ENCODE results near the gene DDX25. TPM values are rescaled to one million over a fixed set of nuclear protein-coding genes. Genes with fewer than 3 reads are reported as not detected.
A peak's percentile ranks its signal among the peaks of the same experiment; 100 is the strongest.

DDX25 gene
- total RNA-seq, 1 donor from 2014 or later: not detected

DNA sequence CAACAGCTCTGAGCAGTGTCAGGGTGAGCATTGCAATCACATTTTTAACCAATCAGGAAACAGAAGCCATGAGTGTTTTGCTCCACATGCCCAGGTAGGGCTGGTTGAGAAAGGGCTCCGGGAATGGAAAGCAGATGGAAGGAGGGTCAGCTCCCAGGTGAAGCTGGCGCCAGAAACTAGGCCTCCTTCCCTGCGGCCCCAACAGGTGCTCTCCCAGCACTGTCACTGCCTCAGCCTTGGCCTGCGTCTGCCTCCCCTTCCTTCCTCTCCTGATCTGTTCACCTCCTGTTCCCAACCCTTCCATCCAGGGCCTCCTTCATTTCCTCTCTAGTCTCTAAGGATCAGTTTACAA, 36.9 kb downstream of the DDX25 start:
- H3K27ac ChIP-seq: no peak overlapping the region
- H3K4me3 ChIP-seq: no peak overlapping the region
- no peak for TF ChIP-seq POLR2A (IDR thresholded peaks at IDR 0.05)
- TF ChIP-seq POLR2AphosphoS5 (IDR thresholded peaks at IDR 0.05; ENCODE audit: insufficient read depth in 1 of 2, low read depth in 1 of 2): no peak
- TF ChIP-seq, protein P1, sequence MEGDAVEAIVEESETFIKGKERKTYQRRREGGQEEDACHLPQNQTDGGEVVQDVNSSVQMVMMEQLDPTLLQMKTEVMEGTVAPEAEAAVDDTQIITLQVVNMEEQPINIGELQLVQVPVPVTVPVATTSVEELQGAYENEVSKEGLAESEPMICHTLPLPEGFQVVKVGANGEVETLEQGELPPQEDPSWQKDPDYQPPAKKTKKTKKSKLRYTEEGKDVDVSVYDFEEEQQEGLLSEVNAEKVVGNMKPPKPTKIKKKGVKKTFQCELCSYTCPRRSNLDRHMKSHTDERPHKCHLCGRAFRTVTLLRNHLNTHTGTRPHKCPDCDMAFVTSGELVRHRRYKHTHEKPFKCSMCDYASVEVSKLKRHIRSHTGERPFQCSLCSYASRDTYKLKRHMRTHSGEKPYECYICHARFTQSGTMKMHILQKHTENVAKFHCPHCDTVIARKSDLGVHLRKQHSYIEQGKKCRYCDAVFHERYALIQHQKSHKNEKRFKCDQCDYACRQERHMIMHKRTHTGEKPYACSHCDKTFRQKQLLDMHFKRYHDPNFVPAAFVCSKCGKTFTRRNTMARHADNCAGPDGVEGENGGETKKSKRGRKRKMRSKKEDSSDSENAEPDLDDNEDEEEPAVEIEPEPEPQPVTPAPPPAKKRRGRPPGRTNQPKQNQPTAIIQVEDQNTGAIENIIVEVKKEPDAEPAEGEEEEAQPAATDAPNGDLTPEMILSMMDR (IDR thresholded peaks at IDR 0.05): no peak
- no peaks in the 10 kb centered on the region for H3K27me3 ChIP-seq
- H3K36me3 ChIP-seq: no peaks in the 10 kb centered on the region
- intact Hi-C loops (cut with DNase I): no loop called here
- H3K4me1 ChIP-seq: peaks cover 14% of the 10 kb centered on the region
- H3K9me3 ChIP-seq: no peaks in the 10 kb centered on the region
- DNase-seq (ENCODE audit: extremely low spot score in 2 of 2): no peak

DNA sequence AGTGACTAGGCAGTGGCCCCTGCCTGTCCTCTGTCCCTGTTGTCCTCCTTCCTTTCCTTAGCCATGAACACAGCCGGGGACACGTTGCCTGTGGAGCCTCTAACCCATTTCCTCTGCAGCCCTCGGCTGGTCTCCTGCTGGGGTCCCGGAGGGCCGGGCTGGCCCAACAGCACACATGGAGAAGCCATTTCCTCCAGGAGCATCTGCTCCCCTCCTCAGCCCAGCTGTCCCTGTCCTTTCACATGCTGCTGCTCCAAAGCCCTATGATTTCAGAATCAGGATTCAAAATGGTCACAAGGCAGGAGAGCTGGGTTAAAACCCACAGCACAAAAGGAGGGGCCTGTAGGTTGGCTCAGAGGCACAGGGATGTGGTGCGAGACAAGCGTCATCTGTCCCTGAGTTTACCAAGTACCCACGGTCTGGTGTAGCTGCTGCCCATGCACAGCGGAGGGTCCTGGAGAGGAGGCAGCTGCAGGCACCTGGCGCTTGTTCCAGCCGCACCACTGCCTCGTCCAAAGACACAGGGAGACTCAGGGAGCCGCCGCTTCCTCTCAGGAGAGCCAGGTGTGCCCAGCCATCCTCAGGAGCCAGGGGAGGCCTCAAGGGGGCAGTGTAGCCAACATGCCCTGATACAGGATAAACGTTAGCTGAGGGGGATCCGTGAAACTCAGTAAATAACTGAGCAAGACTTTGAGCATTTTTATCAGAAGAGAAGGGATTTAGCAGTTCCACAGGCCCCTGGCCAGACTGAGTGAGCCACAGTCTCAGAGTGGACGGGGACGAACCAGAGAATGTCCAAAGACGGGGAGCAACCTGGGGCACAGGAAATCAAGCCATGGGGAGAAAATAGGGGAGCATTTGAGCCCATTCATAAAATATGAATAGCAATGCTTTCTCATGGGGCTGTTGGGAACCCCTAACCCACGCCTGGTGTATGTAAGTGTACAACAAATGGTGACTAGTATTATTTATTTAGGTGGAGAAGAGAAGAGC, 37.6 kb downstream of the DDX25 start:
- Histone ChIP-seq H3K27ac (no peak overlapping the region), H3K36me3 (no peaks in the 10 kb centered on the region), H3K4me3 (no peak overlapping the region), H3K9me3 (no peaks in the 10 kb centered on the region), H3K4me1 (peaks cover 14% of the 10 kb centered on the region), H3K27me3 (no peaks in the 10 kb centered on the region)
- peak in 1 of 2 donors; percentile 81 for DNase-seq (ENCODE audit: extremely low spot score in 2 of 2)
- TF ChIP-seq, protein P1 (IDR thresholded peaks at IDR 0.05): no peak
- TF ChIP-seq POLR2A (IDR thresholded peaks at IDR 0.05): no peak
- no peak for TF ChIP-seq POLR2AphosphoS5 (IDR thresholded peaks at IDR 0.05; ENCODE audit: insufficient read depth in 1 of 2, low read depth in 1 of 2)
- intact Hi-C loops (cut with DNase I): no loop called here

DNA sequence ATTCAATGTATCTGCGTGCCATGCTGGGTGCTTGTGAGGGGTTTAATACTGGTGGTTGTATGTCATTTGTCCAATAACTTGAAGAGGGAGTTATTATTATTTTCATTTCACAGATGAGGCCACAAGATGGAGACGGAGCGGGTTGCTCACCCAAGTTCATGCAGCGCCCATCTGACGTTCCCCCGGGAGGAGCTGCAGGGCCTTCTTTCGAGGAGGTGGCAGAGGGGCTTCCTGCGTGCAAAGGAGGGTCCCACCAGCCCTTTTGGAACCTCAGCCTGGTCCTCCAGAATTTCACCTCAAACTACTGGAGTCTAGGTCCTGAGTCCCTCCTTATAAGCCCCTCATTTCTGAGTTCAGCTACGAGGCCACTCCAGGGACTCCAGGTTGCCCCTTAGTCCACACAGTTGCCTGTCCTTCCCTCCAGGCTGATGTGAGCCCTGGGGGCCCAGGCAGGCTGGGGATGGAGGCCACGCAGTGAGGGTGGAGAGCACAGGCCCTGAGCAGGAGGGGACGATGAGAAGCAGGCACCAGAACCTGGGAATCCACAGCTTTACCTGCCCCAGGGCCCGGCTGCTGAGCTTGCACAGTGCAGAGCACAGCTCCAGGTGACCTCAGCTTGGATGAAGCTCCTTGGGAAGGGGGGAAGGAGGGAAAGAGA, 38.6 kb downstream of the DDX25 start:
- intact Hi-C loops (cut with DNase I): no loop called here
- H3K4me1 ChIP-seq: peaks cover 14% of the 10 kb centered on the region
- no peak overlapping the region for H3K4me3 ChIP-seq
- no peaks in the 10 kb centered on the region for H3K36me3 ChIP-seq
- H3K27ac ChIP-seq: no peak overlapping the region
- no peaks in the 10 kb centered on the region for H3K9me3 ChIP-seq
- DNase-seq (ENCODE audit: extremely low spot score in 2 of 2): peak in 1 of 2 donors; percentile 83
- H3K27me3 ChIP-seq: no peaks in the 10 kb centered on the region
- TF ChIP-seq POLR2A (IDR thresholded peaks at IDR 0.05) (no peak), POLR2AphosphoS5 (IDR thresholded peaks at IDR 0.05; ENCODE audit: insufficient read depth in 1 of 2, low read depth in 1 of 2) (no peak)

DNA sequence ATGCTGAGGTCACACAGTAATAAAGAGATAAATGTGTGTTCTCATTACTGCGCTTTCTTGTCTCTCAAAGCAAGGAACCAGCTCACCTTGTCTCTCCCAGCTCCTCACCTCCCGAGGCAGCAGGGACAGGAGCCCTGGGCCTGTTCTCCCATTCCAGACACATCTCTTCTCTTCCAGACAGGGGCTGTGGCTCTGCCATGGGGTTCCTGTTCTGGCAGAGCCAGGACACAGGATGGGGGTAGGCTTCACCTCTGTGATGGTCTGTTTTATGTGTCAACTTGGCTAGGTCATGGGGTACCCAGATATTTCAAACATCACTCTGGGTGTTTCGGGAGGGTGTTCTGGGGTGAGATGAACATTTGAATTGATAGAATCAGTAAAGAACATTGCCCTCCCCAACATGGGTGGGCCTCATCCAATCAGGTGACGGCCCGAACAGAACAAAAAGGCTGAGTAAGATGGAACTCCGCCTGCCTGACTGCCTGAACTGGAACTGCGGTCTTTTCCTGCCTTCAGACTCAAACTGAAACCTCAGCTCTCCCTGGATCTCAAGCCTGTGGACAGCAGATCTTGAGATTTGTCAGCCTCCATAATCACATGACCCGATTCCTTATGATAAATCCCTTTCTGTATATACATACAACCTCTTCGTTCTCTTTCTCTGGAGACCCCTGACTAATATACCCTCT, 39.5 kb downstream of the DDX25 start:
- no peak for TF ChIP-seq POLR2AphosphoS5 (IDR thresholded peaks at IDR 0.05; ENCODE audit: insufficient read depth in 1 of 2, low read depth in 1 of 2)
- TF ChIP-seq POLR2A (IDR thresholded peaks at IDR 0.05): no peak
- TF ChIP-seq, protein P1 (IDR thresholded peaks at IDR 0.05): no peak
- DNase-seq (ENCODE audit: extremely low spot score in 2 of 2): peak; percentile 69 to 79
- Histone ChIP-seq H3K4me1 (peaks cover 8% of the 10 kb centered on the region), H3K9me3 (no peaks in the 10 kb centered on the region), H3K27ac (no peak overlapping the region), H3K4me3 (no peak overlapping the region), H3K36me3 (no peaks in the 10 kb centered on the region), H3K27me3 (no peaks in the 10 kb centered on the region)
- intact Hi-C loops (cut with DNase I): no loop called here

DNA sequence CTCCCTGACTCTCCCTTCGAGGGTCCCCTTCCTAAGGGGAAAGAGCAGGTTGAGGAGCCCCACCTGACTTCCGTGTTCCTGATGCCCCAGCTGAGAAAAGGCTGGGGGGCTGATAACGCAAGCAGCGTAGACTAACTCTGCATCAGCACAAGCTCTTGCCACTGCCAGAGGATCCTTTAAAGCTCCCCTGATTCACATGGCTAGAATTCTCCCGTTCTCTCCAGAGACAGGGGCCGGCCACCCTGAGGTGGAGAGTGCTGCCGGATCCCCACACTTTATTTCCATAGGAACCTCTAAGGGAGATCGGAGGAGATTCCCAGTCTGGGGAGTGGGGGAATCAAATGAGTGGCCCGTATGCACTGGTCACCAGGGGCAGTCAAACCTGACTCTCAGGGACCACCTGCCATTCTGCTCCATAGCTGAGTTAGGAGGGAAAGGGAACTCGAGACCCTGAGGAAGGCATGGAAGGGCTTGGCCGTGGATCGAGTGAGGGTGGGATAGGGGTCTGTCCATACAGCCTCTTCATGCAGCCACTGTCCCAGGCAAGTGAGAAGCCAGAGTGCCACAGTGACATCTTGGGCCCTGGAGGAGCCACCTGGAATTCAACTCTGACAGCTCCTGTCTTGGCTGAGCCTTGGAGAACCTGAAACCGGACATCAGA, 40.2 kb downstream of the DDX25 start:
- no peaks in the 10 kb centered on the region for H3K9me3 ChIP-seq
- DNase-seq (ENCODE audit: extremely low spot score in 2 of 2): peak; percentile 77 to 79
- TF ChIP-seq POLR2A (IDR thresholded peaks at IDR 0.05) (no peak), POLR2AphosphoS5 (IDR thresholded peaks at IDR 0.05; ENCODE audit: insufficient read depth in 1 of 2, low read depth in 1 of 2) (no peak)
- TF ChIP-seq, protein P1 (IDR thresholded peaks at IDR 0.05): no peak

More for the DNA sequence above, 40.2 kb downstream of the DDX25 start:
- Histone ChIP-seq H3K4me3 (no peak overlapping the region), H3K27me3 (no peaks in the 10 kb centered on the region), H3K27ac (no peak overlapping the region), H3K4me1 (peaks cover 1% of the 10 kb centered on the region), H3K36me3 (no peaks in the 10 kb centered on the region)
- intact Hi-C loops (cut with DNase I): no loop called here

All from vagina (tissue), 2 donors.